Transverse colon (tissue), 4 donors: ENCODE measurements around the gene AK4.

Source experiments
- EP300 ChIP-seq: sonication (generic); formaldehyde crosslinking; IDR thresholded peaks from one replicate; pipeline ENCODE4 v1.6.1; 2017; ENCODE audit warnings: antibody characterized with exemption, low read depth
- POLR2A ChIP-seq: fragments of 450-650 bp; IDR thresholded peaks from one replicate; pipeline ENCODE4 v1.6.1; 2016; ENCODE audit warnings: antibody characterized with exemption, mild to moderate bottlenecking, moderate library complexity
- POLR2AphosphoS5 ChIP-seq, 3 donors: sonication (generic); formaldehyde crosslinking; IDR thresholded peaks; one replicate each; pipeline ENCODE4 v1.6.1; 2016; ENCODE audit warnings: antibody characterized with exemption in 3 of 3
- TF ChIP-seq, protein P1 (sequence below), 5 experiments: fragments of 200-600 bp in 3 of 5; fragments of 450-650 bp in 2 of 5; sonication (generic) in 3 of 5; IDR thresholded peaks; 1 replicate in 2 of 5; 2 replicates in 3 of 5; pipeline ENCODE4 v1.5.1; 2016 to 2017; ENCODE audit warnings: antibody characterized with exemption in 5 of 5, inconsistent platforms in 3 of 5, mild to moderate bottlenecking in 2 of 5, moderate library complexity in 1 of 5

DNA sequence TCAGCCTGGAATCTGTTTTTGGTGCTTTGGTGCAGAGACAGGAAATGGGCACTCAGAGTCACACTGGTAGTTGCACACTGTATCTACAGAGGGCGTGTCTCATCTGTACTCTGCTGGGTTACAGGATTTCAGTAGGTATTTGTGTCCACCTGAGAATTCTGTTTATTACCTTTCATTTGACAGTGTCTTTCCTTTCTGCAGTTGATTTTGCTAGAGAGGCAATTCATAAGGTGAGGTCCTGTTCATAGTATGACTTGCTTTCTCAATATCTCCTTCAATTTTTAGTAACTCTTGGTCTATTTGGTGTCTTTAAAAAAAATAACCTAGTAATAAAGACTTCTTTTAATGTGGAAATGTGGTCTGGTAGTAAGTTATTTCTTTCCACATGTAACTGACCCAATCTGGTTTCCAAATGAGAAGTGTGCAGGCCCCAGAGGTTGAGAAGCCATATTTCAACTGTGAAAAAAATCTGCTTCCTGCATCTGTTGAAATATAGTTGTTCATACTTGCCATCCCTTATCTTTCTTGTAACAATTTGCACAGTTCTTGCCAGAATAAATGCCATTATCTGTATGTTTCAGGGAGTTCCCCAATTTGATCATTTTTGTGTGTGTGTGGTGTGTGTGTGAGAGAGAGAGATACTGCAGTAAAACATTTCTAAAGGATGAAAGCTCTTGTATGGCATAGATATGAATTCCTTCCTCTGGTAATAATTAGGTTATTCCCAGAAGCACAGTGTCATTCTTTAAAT is 82.9 kb downstream of the AK4 start:
- TF ChIP-seq, protein P1, sequence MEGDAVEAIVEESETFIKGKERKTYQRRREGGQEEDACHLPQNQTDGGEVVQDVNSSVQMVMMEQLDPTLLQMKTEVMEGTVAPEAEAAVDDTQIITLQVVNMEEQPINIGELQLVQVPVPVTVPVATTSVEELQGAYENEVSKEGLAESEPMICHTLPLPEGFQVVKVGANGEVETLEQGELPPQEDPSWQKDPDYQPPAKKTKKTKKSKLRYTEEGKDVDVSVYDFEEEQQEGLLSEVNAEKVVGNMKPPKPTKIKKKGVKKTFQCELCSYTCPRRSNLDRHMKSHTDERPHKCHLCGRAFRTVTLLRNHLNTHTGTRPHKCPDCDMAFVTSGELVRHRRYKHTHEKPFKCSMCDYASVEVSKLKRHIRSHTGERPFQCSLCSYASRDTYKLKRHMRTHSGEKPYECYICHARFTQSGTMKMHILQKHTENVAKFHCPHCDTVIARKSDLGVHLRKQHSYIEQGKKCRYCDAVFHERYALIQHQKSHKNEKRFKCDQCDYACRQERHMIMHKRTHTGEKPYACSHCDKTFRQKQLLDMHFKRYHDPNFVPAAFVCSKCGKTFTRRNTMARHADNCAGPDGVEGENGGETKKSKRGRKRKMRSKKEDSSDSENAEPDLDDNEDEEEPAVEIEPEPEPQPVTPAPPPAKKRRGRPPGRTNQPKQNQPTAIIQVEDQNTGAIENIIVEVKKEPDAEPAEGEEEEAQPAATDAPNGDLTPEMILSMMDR (IDR thresholded peaks at IDR 0.05) = peak in 1 of 5 experiments; percentile 7
- TF ChIP-seq POLR2AphosphoS5 (IDR thresholded peaks at IDR 0.05) (no peak), POLR2A (no peak), EP300 (no peak)
